Measurements from ENCODE around the gene MEGF11.

DNA sequence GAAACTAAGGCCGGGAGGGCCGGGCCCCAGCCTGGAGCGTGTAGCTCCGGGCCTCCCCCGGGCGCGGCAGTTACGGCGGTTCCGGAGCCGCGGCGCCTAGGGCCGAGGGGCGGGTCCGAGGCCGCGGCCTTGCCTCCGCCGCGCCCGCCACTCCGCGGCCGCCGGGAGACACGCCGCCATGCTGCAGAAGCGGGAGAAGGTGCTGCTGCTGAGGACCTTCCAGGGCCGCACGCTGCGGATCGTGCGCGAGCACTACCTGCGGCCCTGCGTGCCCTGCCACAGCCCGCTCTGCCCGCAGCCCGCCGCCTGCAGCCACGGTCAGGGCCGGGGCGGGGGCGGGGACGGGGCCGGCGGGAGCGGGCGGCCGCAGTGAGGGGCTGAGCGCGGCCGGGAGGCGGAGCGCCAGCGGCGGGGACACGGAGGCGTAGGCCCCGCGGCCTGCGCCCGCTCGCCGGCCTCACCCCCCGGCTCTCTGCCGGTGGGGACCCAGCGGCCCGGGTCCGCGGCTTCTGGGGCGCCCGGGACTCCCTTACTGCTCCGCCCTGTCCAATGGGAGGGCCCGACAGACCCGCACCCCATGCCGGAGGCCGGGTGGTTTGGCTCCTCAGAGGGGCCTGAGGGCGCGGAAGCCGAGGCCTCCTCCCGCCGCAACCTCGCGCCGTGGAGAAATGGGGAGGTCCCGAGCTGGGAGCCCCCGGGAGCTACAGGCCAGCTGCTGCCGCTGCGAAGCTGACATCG, 40.0 kb upstream of the MEGF11 start, which contains the start of gene DIS3L:
- TF ChIP-seq POLR2AphosphoS5 (IDR thresholded peaks at IDR 0.05; ENCODE audit: borderline replicate concordance, low read depth, low read length): peak; percentile 40; the same call in 1 of the 2 replicates
- TF ChIP-seq EZH2 (IDR thresholded peaks at IDR 0.05): no peak
